BLaER1 (cell line): Measurements from ENCODE around the gene CFAP90.

Experiments
- H3K27ac ChIP-seq: shearing (Covaris generic); formaldehyde crosslinking; 2 replicates; pipeline ENCODE4 v1.8.1; 2022
- H3K27me3 ChIP-seq: shearing (Covaris generic); formaldehyde crosslinking; 2 replicates; pipeline ENCODE4 v1.8.1; 2022
- H3K36me3 ChIP-seq: shearing (Covaris generic); formaldehyde crosslinking; 2 replicates; pipeline ENCODE4 v1.8.1; 2022
- H3K4me1 ChIP-seq: shearing (Covaris generic); formaldehyde crosslinking; 2 replicates; pipeline ENCODE4 v1.8.1; 2022
- H3K4me2 ChIP-seq: shearing (Covaris generic); formaldehyde crosslinking; 2 replicates; pipeline ENCODE4 v1.8.1; 2022
- H3K4me3 ChIP-seq: shearing (Covaris generic); formaldehyde crosslinking; 2 replicates; pipeline ENCODE4 v1.8.1; 2022
- H3K9ac ChIP-seq: shearing (Covaris generic); formaldehyde crosslinking; 2 replicates; pipeline ENCODE4 v1.8.1; 2022
- H3K9me3 ChIP-seq: shearing (Covaris generic); formaldehyde crosslinking; 2 replicates; pipeline ENCODE4 v1.8.1; 2022
- H4K20me1 ChIP-seq: shearing (Covaris generic); formaldehyde crosslinking; 2 replicates; pipeline ENCODE4 v1.8.1; 2022
- Cebpa-rat ChIP-seq: shearing (Covaris generic); IDR thresholded peaks from 2 replicates; pipeline ENCODE4 v1.8.1; 2022

The CFAP90 gene

GRCh38 chr5:7868773-7869473 lies 18.0 kb upstream of the CFAP90 start, which contains the start of the genes FASTKD3 and MTRR:
FASTKD3 (minus strand) TSS chr5:7869031; CDS start chr5:7868083, 948 bp downstream.
MTRR (plus strand) TSS chr5:7869148; CDS start chr5:7870795, 1,647 bp downstream.
- Histone ChIP-seq H3K36me3 (peaks cover 28% of the 10 kb centered on the region), H3K9ac (peak within 1 kb of the TSS; percentile 93), H3K27me3 (no peaks in the 10 kb centered on the region), H3K4me2 (peak within 1 kb of the TSS; percentile 88), H3K9me3 (no peaks in the 10 kb centered on the region), H3K4me3 (peak within 1 kb of the TSS; percentile 92), H3K27ac (peak within 1 kb of the TSS; percentile 90), H3K4me1 (peaks cover 63% of the 10 kb centered on the region), H4K20me1 (peaks cover 49% of the 10 kb centered on the region)
- no peak for TF ChIP-seq Cebpa-rat

GRCh38 chr5:7868427-7868772 lies 17.5 kb upstream of the CFAP90 start:
- H3K4me2 ChIP-seq: peak overlapping the region; percentile 88
- H3K27ac ChIP-seq: peak overlapping the region; percentile 90
- H3K9ac ChIP-seq: peak overlapping the region; percentile 93
- peaks cover 27% of the 10 kb centered on the region for H3K36me3 ChIP-seq
- TF ChIP-seq Cebpa-rat: no peak
- no peaks in the 10 kb centered on the region for H3K9me3 ChIP-seq
- peaks cover 58% of the 10 kb centered on the region for H3K4me1 ChIP-seq
- H3K4me3 ChIP-seq: peak overlapping the region; percentile 92
- peaks cover 44% of the 10 kb centered on the region for H4K20me1 ChIP-seq
- no peaks in the 10 kb centered on the region for H3K27me3 ChIP-seq

GRCh38 chr5:7867260-7867659 lies 16.3 kb upstream of the CFAP90 start:
- Histone ChIP-seq H3K4me1 (peaks cover 46% of the 10 kb centered on the region), H3K9me3 (no peaks in the 10 kb centered on the region), H3K4me3 (no peak overlapping the region), H3K9ac (no peak overlapping the region), H3K36me3 (peaks cover 36% of the 10 kb centered on the region), H3K27ac (no peak overlapping the region), H3K4me2 (peak overlapping the region; percentile 88), H4K20me1 (peaks cover 32% of the 10 kb centered on the region), H3K27me3 (no peaks in the 10 kb centered on the region)
- TF ChIP-seq Cebpa-rat: no peak

- Histone ChIP-seq H3K4me2 (no peak overlapping the region), H4K20me1 (peaks cover 22% of the 10 kb centered on the region), H3K27me3 (no peaks in the 10 kb centered on the region), H3K4me1 (peaks cover 36% of the 10 kb centered on the region), H3K27ac (no peak overlapping the region), H3K9me3 (no peaks in the 10 kb centered on the region), H3K9ac (no peak overlapping the region), H3K36me3 (peaks cover 40% of the 10 kb centered on the region), H3K4me3 (no peak overlapping the region)
- no peak for TF ChIP-seq Cebpa-rat
Observed at GRCh38 chr5:7866196-7866595, 15.3 kb upstream of the CFAP90 start.

GRCh38 chr5:7857926-7858632 lies 7.1 kb upstream of the CFAP90 start:
- H3K27me3 ChIP-seq: no peaks in the 10 kb centered on the region
- no peak overlapping the region for H3K4me3 ChIP-seq
- peaks cover 50% of the 10 kb centered on the region for H3K36me3 ChIP-seq
- H3K4me2 ChIP-seq: no peak overlapping the region
- H3K27ac ChIP-seq: no peak overlapping the region
- no peak for TF ChIP-seq Cebpa-rat
- H3K9me3 ChIP-seq: peaks cover 11% of the 10 kb centered on the region
- H3K9ac ChIP-seq: no peak overlapping the region
- no peaks in the 10 kb centered on the region for H3K4me1 ChIP-seq
- no peaks in the 10 kb centered on the region for H4K20me1 ChIP-seq

- no peak overlapping the region for H3K4me2 ChIP-seq
- H3K4me3 ChIP-seq: no peak overlapping the region
Observed at GRCh38 chr5:7857361-7857760, 6.4 kb upstream of the CFAP90 start.

GRCh38 chr5:7856855-7857254 lies 5.9 kb upstream of the CFAP90 start:
- TF ChIP-seq Cebpa-rat: no peak
- Histone ChIP-seq H3K27ac (no peak overlapping the region), H3K4me3 (no peak overlapping the region), H3K9ac (no peak overlapping the region), H3K4me2 (no peak overlapping the region), H3K9me3 (peaks cover 15% of the 10 kb centered on the region), H3K4me1 (no peaks in the 10 kb centered on the region), H4K20me1 (no peaks in the 10 kb centered on the region), H3K36me3 (peaks cover 38% of the 10 kb centered on the region), H3K27me3 (peaks cover 4% of the 10 kb centered on the region)

More at GRCh38 chr5:7857361-7857760, 6.4 kb upstream of the CFAP90 start:
- no peaks in the 10 kb centered on the region for H3K27me3 ChIP-seq
- H3K9me3 ChIP-seq: peaks cover 13% of the 10 kb centered on the region
- no peaks in the 10 kb centered on the region for H4K20me1 ChIP-seq
- H3K4me1 ChIP-seq: no peaks in the 10 kb centered on the region
- no peak for TF ChIP-seq Cebpa-rat
- H3K36me3 ChIP-seq: peaks cover 43% of the 10 kb centered on the region
- H3K27ac ChIP-seq: no peak overlapping the region
- no peak overlapping the region for H3K9ac ChIP-seq

- H3K4me2 ChIP-seq: no peak overlapping the region
- no peaks in the 10 kb centered on the region for H4K20me1 ChIP-seq
- H3K9me3 ChIP-seq: peaks cover 27% of the 10 kb centered on the region
- H3K36me3 ChIP-seq: peaks cover 28% of the 10 kb centered on the region
- H3K9ac ChIP-seq: no peak overlapping the region
- H3K27ac ChIP-seq: no peak overlapping the region
- TF ChIP-seq Cebpa-rat: no peak
- H3K4me1 ChIP-seq: no peaks in the 10 kb centered on the region
- no peak overlapping the region for H3K4me3 ChIP-seq
- peaks cover 17% of the 10 kb centered on the region for H3K27me3 ChIP-seq
Observed at GRCh38 chr5:7855611-7856010, 4.7 kb upstream of the CFAP90 start.

GRCh38 chr5:7852988-7853387 lies 2.1 kb upstream of the CFAP90 start:
- H3K27me3 ChIP-seq: peaks cover 32% of the 10 kb centered on the region
- H3K4me2 ChIP-seq: no peak overlapping the region
- no peaks in the 10 kb centered on the region for H4K20me1 ChIP-seq
- TF ChIP-seq Cebpa-rat: no peak
- no peak overlapping the region for H3K9ac ChIP-seq
- H3K27ac ChIP-seq: no peak overlapping the region
- no peak overlapping the region for H3K4me3 ChIP-seq
- H3K9me3 ChIP-seq: peaks cover 41% of the 10 kb centered on the region
- peaks cover 7% of the 10 kb centered on the region for H3K36me3 ChIP-seq
- no peaks in the 10 kb centered on the region for H3K4me1 ChIP-seq

- H3K27me3 ChIP-seq: peaks cover 32% of the 10 kb centered on the region
- H3K9ac ChIP-seq: no peak overlapping the region
- H4K20me1 ChIP-seq: no peaks in the 10 kb centered on the region
- H3K4me3 ChIP-seq: no peak overlapping the region
- TF ChIP-seq Cebpa-rat: no peak
- H3K9me3 ChIP-seq: peaks cover 41% of the 10 kb centered on the region
- no peaks in the 10 kb centered on the region for H3K4me1 ChIP-seq
- no peak overlapping the region for H3K4me2 ChIP-seq
- peaks cover 3% of the 10 kb centered on the region for H3K36me3 ChIP-seq
- no peak overlapping the region for H3K27ac ChIP-seq
Observed at GRCh38 chr5:7852542-7852941, 1.6 kb upstream of the CFAP90 start.
